SK-N-SH (cell line): ENCODE results near the gene ZNF784. TPM values are rescaled to one million over a fixed set of nuclear protein-coding genes. Genes with fewer than 3 reads are reported as not detected.

Source experiments
- CTCF ChIA-PET: fragments of 300-600, 350-600 bp; formaldehyde crosslinking; extraction: SDS; loops from one replicate; lab custom pipeline; 2021; lab: Yijun Ruan, JAX
- POLR2A ChIA-PET: fragments of 350-600 bp; sonication (Branson Sonifier 250); formaldehyde crosslinking; extraction: SDS; loops from one replicate; lab custom pipeline; 2020; ENCODE audit warnings: antibody characterized with exemption, inconsistent platforms; lab: Yijun Ruan, JAX
- DNase-seq: peaks from one replicate; pipeline ENCODE4 v3.0.0; 2012
- H2AFZ ChIP-seq: fragments of 200-600 bp; sonication (generic); 2 replicates; pipeline ENCODE4 v1.8.1; 2016; ENCODE audit warnings: antibody characterized with exemption, mild to moderate bottlenecking, low read depth
- H3F3A ChIP-seq: fragments of 200-600 bp; sonication (generic); replicated peaks from 2 replicates; pipeline ENCODE3; 2016; ENCODE audit warnings: antibody characterized with exemption, mild to moderate bottlenecking; ENCODE audit not compliant: insufficient read depth
- H3K27ac ChIP-seq, 2 experiments: fragments of 200-500 bp in 1 of 2; fragments of 200-600 bp in 1 of 2; sonication (Bioruptor generic) in 1 of 2; sonication (generic), shearing (Covaris generic) in 1 of 2; 2 replicates each; pipeline versions ENCODE4 v1.5.1 to v1.6.1; 2014 to 2016; ENCODE audit warnings: low read depth in 2 of 2, inconsistent platforms in 1 of 2, low read length in 1 of 2, mild to moderate bottlenecking in 1 of 2, mixed read lengths in 1 of 2
- H3K27me3 ChIP-seq: fragments of 200-600 bp; sonication (generic), shearing (Covaris generic); 2 replicates; pipeline ENCODE4 v1.6.1; 2016; ENCODE audit warnings: mixed run types; ENCODE audit not compliant: insufficient read depth
- H3K36me3 ChIP-seq, 2 experiments: fragments of 200-500 bp in 1 of 2; fragments of 200-600 bp in 1 of 2; sonication (Bioruptor generic) in 1 of 2; sonication (generic) in 1 of 2; replicated peaks in 1 of 2; 2 replicates each; pipeline versions ENCODE3 to v1.5.1; 2014 to 2016; ENCODE audit warnings: low read length in 1 of 2, mild to moderate bottlenecking in 1 of 2; ENCODE audit not compliant: insufficient read depth in 2 of 2, control insufficient read depth in 1 of 2
- H3K4me1 ChIP-seq, 2 experiments: fragments of 200-500 bp in 1 of 2; fragments of 200-600 bp in 1 of 2; sonication (Bioruptor generic) in 1 of 2; sonication (generic), shearing (Covaris generic) in 1 of 2; 2 replicates each; pipeline versions ENCODE4 v1.5.1 to v1.6.1; 2014 to 2016; ENCODE audit warnings: low read depth in 1 of 2, low read length in 1 of 2, mixed run types in 1 of 2; ENCODE audit not compliant: insufficient read depth in 2 of 2, control insufficient read depth in 1 of 2
- H3K4me2 ChIP-seq: fragments of 200-600 bp; sonication (generic), shearing (Covaris generic); 2 replicates; pipeline ENCODE4 v1.6.1; 2017; ENCODE audit warnings: mixed run types
- H3K4me3 ChIP-seq, 2 experiments: fragments of 200-500 bp in 1 of 2; fragments of 200-600 bp in 1 of 2; sonication (Bioruptor generic) in 1 of 2; sonication (generic), shearing (Covaris generic) in 1 of 2; 2 replicates each; pipeline versions ENCODE4 v1.5.1 to v1.8.1; 2014 to 2016; ENCODE audit warnings: low read depth in 2 of 2, inconsistent platforms in 1 of 2, low read length in 1 of 2, mild to moderate bottlenecking in 1 of 2, mixed read lengths in 1 of 2, moderate library complexity in 1 of 2
- H3K79me2 ChIP-seq: fragments of 200-600 bp; sonication (generic); 2 replicates; pipeline ENCODE4 v1.8.1; 2017; ENCODE audit warnings: mild to moderate bottlenecking; ENCODE audit not compliant: insufficient read depth
- H3K9ac ChIP-seq: fragments of 200-600 bp; sonication (generic); 2 replicates; pipeline ENCODE4 v1.6.1; 2017; ENCODE audit warnings: mixed run types
- H3K9me2 ChIP-seq: fragments of 200-600 bp; sonication (generic); 2 replicates; pipeline ENCODE4 v1.6.1; 2017; ENCODE audit warnings: mixed run types
- H3K9me3 ChIP-seq: fragments of 200-600 bp; sonication (generic); 2 replicates; pipeline ENCODE4 v1.6.1; 2017; ENCODE audit warnings: mixed run types, mild to moderate bottlenecking, moderate library complexity
- H4K20me1 ChIP-seq: fragments of 200-600 bp; sonication (generic); 2 replicates; pipeline ENCODE4 v1.6.1; 2017; ENCODE audit warnings: mild to moderate bottlenecking, mixed run types; ENCODE audit not compliant: insufficient read depth
- CHD2 ChIP-seq: fragments of 150-350 bp; IDR thresholded peaks from 2 replicates; pipeline ENCODE4 v1.6.1; 2018; ENCODE audit warnings: low read length; ENCODE audit not compliant: partially characterized antibody
- ELF1 ChIP-seq: IDR thresholded peaks from 2 replicates; pipeline ENCODE4 v1.4.0; 2012
- EZH2phosphoT487 ChIP-seq: fragments of 200-600 bp; sonication (generic); IDR thresholded peaks from 2 replicates; pipeline ENCODE4 v1.6.1; 2017; ENCODE audit warnings: low read depth, mixed run types, mild to moderate bottlenecking, antibody characterized with exemption, moderate library complexity, borderline replicate concordance
- FOSL2 ChIP-seq: IDR thresholded peaks from 2 replicates; pipeline ENCODE4 v1.4.0; 2012; ENCODE audit warnings: low read depth, mild to moderate bottlenecking, moderate library complexity, borderline replicate concordance
- FOXM1 ChIP-seq: IDR thresholded peaks from 2 replicates; pipeline ENCODE4 v1.4.0; 2012; ENCODE audit warnings: low read depth, mild to moderate bottlenecking
- GATA2 ChIP-seq: sonication (generic); formaldehyde crosslinking; IDR thresholded peaks from 2 replicates; pipeline ENCODE4 v1.5.0; 2020; ENCODE audit warnings: mild to moderate bottlenecking, missing genetic modification reagents
- JUND ChIP-seq: IDR thresholded peaks from 2 replicates; pipeline ENCODE4 v1.4.0; 2012
- NFIC ChIP-seq: IDR thresholded peaks from 2 replicates; pipeline ENCODE4 v1.4.0; 2012; ENCODE audit warnings: borderline replicate concordance
- NRF1 ChIP-seq: IDR thresholded peaks from 2 replicates; pipeline ENCODE4 v1.6.1; 2012; ENCODE audit warnings: low read depth, mild to moderate bottlenecking, low read length
- POLR2AphosphoS5 ChIP-seq: IDR thresholded peaks from 2 replicates; pipeline ENCODE4 v1.6.1; 2012; ENCODE audit warnings: low read depth, low read length
- RAD21 ChIP-seq: IDR thresholded peaks from 2 replicates; pipeline ENCODE4 v1.6.1; 2012; ENCODE audit warnings: mild to moderate bottlenecking, low read length
- RXRA ChIP-seq: IDR thresholded peaks from 2 replicates; pipeline ENCODE4 v1.4.0; 2012; ENCODE audit warnings: low read depth, mild to moderate bottlenecking, borderline replicate concordance
- SIN3A ChIP-seq: IDR thresholded peaks from 2 replicates; pipeline ENCODE4 v1.6.1; 2012; ENCODE audit warnings: low read depth, mild to moderate bottlenecking, low read length, moderate library complexity, borderline replicate concordance
- SMC3 ChIP-seq: IDR thresholded peaks from 2 replicates; pipeline ENCODE4 v1.6.1; 2012; ENCODE audit warnings: low read depth, low read length, improper control_type of control experiment
- TAF1 ChIP-seq: IDR thresholded peaks from 2 replicates; pipeline ENCODE4 v1.6.1; 2012; ENCODE audit warnings: low read depth, mild to moderate bottlenecking, low read length, moderate library complexity, borderline replicate concordance
- TCF12 ChIP-seq: IDR thresholded peaks from 2 replicates; pipeline ENCODE4 v1.4.0; 2012
- YY1 ChIP-seq: IDR thresholded peaks from 2 replicates; pipeline ENCODE4 v1.4.0; 2012; ENCODE audit warnings: low read depth, mild to moderate bottlenecking
- WGBS: methylation state at CpG from one replicate; pipeline ENCODE4 v1.1.6; 2017; ENCODE audit warnings: low lambda C conversion rate; 5-methylcytosine and 5-hydroxymethylcytosine counted together
- polyA plus RNA-seq, 3 experiments: library from polyadenylated mRNA; depleted of rRNA; stranded (reverse); fragments of >200 nt; gene quantifications; 2 replicates each; pipeline ENCODE4 v1.2.3, GENCODE V29; 2012
- TF ChIP-seq, protein P1 (sequence below): fragments of 200-600 bp; sonication (generic); IDR thresholded peaks from 2 replicates; pipeline ENCODE4 v1.6.1; 2017; ENCODE audit warnings: antibody characterized with exemption, mild to moderate bottlenecking, moderate library complexity
- TF ChIP-seq, protein P2 (sequence below): IDR thresholded peaks from 2 replicates; pipeline ENCODE4 v1.4.0; 2012; ENCODE audit warnings: low read depth, borderline replicate concordance
- TF ChIP-seq, protein P3 (sequence below): fragments of 150-350 bp; IDR thresholded peaks from 2 replicates; pipeline ENCODE4 v1.6.1; 2016; ENCODE audit warnings: mild to moderate bottlenecking, low read depth, low read length
- TF ChIP-seq, protein P4 (sequence below): fragments of 150-350 bp; IDR thresholded peaks from 2 replicates; pipeline ENCODE4 v1.6.1; 2017; ENCODE audit warnings: antibody characterized with exemption, low read length, low read depth, borderline replicate concordance
- TF ChIP-seq, protein P5 (sequence below): IDR thresholded peaks from 2 replicates; pipeline ENCODE4 v1.4.0; 2012; ENCODE audit warnings: low read depth, borderline replicate concordance

The ZNF784 gene
- polyA plus RNA-seq, 1 of the 3 experiments (the other 2 are of a cell fraction) = 5.5 TPM

DNA sequence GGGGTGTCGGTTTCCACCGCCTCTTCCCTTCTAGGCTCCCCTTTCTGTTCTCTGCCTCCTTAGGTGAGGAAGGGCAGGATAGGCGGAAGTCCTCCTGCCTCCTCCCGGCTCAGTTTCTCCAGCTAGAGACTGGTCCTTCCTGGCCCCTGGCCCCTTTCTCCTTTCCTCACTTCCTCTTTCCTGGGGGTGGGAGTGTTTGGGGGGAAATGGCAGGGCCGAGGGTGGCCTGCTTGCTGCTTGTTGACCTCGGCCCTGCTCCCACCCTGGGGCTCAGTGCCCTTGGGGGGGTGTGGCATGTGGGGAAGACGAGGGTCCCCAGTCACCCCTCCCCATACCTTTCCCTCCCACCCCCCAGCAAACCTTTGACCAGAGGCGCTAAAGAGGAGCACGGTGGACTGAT, 35.5 kb upstream of the ZNF784 start:
- no peaks in the 10 kb centered on the region for H3K27me3 ChIP-seq
- peaks cover 5% of the 10 kb centered on the region for H3F3A ChIP-seq
- ChIA-PET CTCF (interaction anchor here (4.7 kb wide), 1 partner anchor 12 kb away, joined by 34 read pairs; no protein-coding TSS in a partner anchor), POLR2A (no interaction called here)
- no peak overlapping the region for H2AFZ ChIP-seq
- WGBS = 89% methylated on average over 9 of the region's 9 CpGs
- no peaks in the 10 kb centered on the region for H3K9me2 ChIP-seq
- no peak for TF ChIP-seq YY1
- TF ChIP-seq JUND = no peak
- TF ChIP-seq TCF12 = no peak
- TF ChIP-seq RAD21 = no peak
- TF ChIP-seq, protein P1, sequence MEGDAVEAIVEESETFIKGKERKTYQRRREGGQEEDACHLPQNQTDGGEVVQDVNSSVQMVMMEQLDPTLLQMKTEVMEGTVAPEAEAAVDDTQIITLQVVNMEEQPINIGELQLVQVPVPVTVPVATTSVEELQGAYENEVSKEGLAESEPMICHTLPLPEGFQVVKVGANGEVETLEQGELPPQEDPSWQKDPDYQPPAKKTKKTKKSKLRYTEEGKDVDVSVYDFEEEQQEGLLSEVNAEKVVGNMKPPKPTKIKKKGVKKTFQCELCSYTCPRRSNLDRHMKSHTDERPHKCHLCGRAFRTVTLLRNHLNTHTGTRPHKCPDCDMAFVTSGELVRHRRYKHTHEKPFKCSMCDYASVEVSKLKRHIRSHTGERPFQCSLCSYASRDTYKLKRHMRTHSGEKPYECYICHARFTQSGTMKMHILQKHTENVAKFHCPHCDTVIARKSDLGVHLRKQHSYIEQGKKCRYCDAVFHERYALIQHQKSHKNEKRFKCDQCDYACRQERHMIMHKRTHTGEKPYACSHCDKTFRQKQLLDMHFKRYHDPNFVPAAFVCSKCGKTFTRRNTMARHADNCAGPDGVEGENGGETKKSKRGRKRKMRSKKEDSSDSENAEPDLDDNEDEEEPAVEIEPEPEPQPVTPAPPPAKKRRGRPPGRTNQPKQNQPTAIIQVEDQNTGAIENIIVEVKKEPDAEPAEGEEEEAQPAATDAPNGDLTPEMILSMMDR = no peak
- no peak for TF ChIP-seq NFIC
- no peak for TF ChIP-seq CHD2
- TF ChIP-seq GATA2 (CRISPR knock-in tag) = no peak
- no peak for TF ChIP-seq ELF1
- no peak for TF ChIP-seq NRF1
- no peak for TF ChIP-seq SIN3A
- no peak for TF ChIP-seq POLR2AphosphoS5
- TF ChIP-seq, protein P2, sequence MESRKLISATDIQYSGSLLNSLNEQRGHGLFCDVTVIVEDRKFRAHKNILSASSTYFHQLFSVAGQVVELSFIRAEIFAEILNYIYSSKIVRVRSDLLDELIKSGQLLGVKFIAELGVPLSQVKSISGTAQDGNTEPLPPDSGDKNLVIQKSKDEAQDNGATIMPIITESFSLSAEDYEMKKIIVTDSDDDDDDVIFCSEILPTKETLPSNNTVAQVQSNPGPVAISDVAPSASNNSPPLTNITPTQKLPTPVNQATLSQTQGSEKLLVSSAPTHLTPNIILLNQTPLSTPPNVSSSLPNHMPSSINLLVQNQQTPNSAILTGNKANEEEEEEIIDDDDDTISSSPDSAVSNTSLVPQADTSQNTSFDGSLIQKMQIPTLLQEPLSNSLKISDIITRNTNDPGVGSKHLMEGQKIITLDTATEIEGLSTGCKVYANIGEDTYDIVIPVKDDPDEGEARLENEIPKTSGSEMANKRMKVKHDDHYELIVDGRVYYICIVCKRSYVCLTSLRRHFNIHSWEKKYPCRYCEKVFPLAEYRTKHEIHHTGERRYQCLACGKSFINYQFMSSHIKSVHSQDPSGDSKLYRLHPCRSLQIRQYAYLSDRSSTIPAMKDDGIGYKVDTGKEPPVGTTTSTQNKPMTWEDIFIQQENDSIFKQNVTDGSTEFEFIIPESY = no peak
- TF ChIP-seq FOSL2 = no peak
- TF ChIP-seq FOXM1 = no peak
- TF ChIP-seq, all 33 proteins: peak for 0
- Histone ChIP-seq H3K4me3 (no peak overlapping the region), H3K9ac (no peak overlapping the region), H3K27ac (no peak overlapping the region), H3K9me3 (no peaks in the 10 kb centered on the region), H3K4me1 (peaks cover 14 to 25% of the 10 kb centered on the region in 2 experiments; a peak in 3 of 4 replicates), H3K36me3 (peaks cover 33 to 54% of the 10 kb centered on the region in 2 experiments), H3K4me2 (no peak overlapping the region), H4K20me1 (peaks cover 83% of the 10 kb centered on the region), H3K79me2 (peaks cover 98% of the 10 kb centered on the region)
- no peak for DNase-seq

DNA sequence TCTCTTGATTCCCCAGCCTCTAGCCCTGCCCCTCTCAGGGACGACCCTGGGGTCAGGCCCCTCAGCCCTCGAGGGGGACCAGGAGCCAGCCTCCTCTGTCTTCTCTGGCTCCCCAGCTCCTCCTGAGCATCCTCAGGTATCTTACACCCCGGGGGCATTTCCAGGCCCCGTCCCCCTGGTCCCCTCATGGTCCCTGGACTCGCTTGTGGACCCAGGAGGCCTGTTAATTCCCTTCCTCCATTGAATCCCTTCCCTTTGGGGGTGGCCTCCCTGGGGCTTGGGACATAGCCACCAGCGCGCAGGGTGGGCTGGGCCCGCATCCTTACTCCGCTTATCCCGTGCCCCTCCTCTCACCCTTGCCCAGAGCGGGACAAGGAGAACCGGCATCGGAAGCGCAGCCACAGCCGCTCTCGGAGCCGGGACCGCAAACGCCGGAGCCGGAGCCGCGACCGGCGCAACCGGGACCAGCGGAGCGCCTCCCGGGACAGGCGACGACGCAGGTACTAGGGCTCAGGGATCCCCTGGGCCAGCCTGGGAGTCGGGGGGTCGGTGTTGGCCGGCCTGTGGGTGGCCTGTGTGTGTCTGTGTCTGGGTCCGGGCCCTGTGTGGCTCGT, 34.6 kb upstream of the ZNF784 start:
- no peak overlapping the region for H2AFZ ChIP-seq
- H3F3A ChIP-seq = peaks cover 5% of the 10 kb centered on the region
- H3K27me3 ChIP-seq = no peaks in the 10 kb centered on the region
- peaks cover 14 to 25% of the 10 kb centered on the region in 2 experiments; a peak in 3 of 4 replicates for H3K4me1 ChIP-seq
- H3K79me2 ChIP-seq = peaks cover 89% of the 10 kb centered on the region
- peaks cover 27 to 48% of the 10 kb centered on the region in 2 experiments for H3K36me3 ChIP-seq
- peak overlapping the region; percentile 99; the same call in 1 of the 2 replicates for H3K4me2 ChIP-seq
- H4K20me1 ChIP-seq = peaks cover 74% of the 10 kb centered on the region
- DNase-seq = no peak
- no peaks in the 10 kb centered on the region for H3K9me2 ChIP-seq
- TF ChIP-seq, protein P3, sequence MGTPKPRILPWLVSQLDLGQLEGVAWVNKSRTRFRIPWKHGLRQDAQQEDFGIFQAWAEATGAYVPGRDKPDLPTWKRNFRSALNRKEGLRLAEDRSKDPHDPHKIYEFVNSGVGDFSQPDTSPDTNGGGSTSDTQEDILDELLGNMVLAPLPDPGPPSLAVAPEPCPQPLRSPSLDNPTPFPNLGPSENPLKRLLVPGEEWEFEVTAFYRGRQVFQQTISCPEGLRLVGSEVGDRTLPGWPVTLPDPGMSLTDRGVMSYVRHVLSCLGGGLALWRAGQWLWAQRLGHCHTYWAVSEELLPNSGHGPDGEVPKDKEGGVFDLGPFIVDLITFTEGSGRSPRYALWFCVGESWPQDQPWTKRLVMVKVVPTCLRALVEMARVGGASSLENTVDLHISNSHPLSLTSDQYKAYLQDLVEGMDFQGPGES = no peak
- TF ChIP-seq EZH2phosphoT487 (no peak), NFIC (no peak), TAF1 (no peak), SMC3 (no peak), CHD2 (no peak), RXRA (no peak), JUND (no peak)
- TF ChIP-seq, protein P4, sequence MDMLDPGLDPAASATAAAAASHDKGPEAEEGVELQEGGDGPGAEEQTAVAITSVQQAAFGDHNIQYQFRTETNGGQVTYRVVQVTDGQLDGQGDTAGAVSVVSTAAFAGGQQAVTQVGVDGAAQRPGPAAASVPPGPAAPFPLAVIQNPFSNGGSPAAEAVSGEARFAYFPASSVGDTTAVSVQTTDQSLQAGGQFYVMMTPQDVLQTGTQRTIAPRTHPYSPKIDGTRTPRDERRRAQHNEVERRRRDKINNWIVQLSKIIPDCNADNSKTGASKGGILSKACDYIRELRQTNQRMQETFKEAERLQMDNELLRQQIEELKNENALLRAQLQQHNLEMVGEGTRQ = no peak
- TF ChIP-seq, protein P5, sequence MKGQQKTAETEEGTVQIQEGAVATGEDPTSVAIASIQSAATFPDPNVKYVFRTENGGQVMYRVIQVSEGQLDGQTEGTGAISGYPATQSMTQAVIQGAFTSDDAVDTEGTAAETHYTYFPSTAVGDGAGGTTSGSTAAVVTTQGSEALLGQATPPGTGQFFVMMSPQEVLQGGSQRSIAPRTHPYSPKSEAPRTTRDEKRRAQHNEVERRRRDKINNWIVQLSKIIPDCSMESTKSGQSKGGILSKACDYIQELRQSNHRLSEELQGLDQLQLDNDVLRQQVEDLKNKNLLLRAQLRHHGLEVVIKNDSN = no peak
- POLR2A ChIA-PET = no interaction called here
- no peak overlapping the region; a peak in 1 of 4 replicates for H3K27ac ChIP-seq
- H3K9ac ChIP-seq = no peak overlapping the region
- no peaks in the 10 kb centered on the region for H3K9me3 ChIP-seq
- CTCF ChIA-PET = interaction anchor here (3.7 to 4.7 kb wide), 2 partner anchors 12 to 26 kb away, joined by 20 to 34 read pairs; no protein-coding TSS in a partner anchor
- no peak overlapping the region for H3K4me3 ChIP-seq
- 92% methylated on average over 37 of the region's 37 CpGs for WGBS
